Stimulated activated naive CD8-positive, alpha-beta T cell treated with anti-CD3 and anti-CD28 coated beads, Interleukin-15, Interleukin-2, amounts not matched to agents 100 U/mL and 50 U/mL, for 24 hours (primary cell): ENCODE results near the gene PRPF8.
"Not testable (repeated sequence)": the region's sequence is repeated elsewhere in the genome, so short reads cannot be mapped to it uniquely, and the experiment has no call there.

Source experiments
- ATAC-seq: fragments of 150-1000 bp; cut with Tn5 transposase; one replicate; pipeline ENCODE4 v1.10.0; 2021
- DNase-seq: peaks from one replicate; pipeline ENCODE4 v3.0.0; 2021

The PRPF8 gene

DNA sequence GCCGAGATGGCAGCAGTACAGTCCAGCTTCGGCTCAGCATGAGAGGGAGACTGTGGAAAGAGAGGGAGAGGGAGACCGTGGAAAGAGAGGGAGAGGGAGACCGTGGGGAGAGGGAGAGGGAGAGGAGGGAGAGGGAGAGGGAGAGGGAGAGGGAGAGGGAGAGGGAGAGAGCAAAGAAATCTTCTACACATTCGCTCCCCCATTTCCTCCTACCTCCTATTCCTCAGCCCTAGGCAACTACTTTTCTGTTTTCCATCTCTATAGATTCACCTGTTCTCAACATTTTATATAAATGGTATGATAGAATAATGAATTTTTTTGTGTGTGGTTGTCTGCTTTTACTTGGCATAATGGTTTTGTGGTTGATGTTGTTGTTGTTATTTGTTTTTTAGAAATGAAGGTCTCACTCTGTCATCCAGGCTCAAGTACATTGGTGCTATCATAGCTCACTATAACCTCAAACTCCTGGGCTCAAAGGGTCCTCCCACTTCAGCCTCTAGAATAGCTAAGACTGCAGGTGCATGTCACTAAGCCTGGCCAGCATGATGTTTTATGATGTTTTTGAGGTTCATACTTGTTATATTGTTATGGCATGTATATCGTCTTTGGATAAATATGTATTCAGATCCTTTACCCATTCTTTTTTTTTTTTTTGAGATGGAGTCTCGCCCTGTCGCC, 6.0 kb upstream of the PRPF8 start:
- no peak for ATAC-seq
- DNase-seq, result no peak

GRCh38 chr17:1688405-1688804, 3.7 kb upstream of the PRPF8 start:
- ATAC-seq, DNase-seq: not testable (repeated sequence)

GRCh38 chr17:1686086-1686485, 1.4 kb upstream of the PRPF8 start:
- no peak for ATAC-seq
- no peak for DNase-seq

DNA sequence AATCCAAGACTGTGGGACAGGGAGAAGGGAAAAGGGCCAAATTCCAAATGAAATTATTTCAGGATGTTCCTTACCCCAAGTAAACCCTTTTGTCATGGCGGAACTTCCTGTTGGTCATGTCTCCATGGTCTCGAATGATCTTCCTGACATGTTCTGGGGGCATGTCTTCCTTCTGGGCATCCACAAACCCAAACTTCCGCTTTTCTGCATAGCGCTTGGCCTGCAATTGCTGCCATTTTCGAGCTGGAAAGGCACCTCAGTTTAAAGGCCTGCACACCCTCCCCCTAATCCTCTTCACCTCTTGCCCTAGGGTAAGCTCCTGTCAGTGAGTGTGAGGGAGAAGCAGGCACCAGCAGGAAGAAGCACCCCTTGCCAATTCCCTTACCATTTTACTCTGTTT, 1.2 kb downstream of the PRPF8 start:
- DNase-seq, result no peak
- no peak for ATAC-seq

DNA sequence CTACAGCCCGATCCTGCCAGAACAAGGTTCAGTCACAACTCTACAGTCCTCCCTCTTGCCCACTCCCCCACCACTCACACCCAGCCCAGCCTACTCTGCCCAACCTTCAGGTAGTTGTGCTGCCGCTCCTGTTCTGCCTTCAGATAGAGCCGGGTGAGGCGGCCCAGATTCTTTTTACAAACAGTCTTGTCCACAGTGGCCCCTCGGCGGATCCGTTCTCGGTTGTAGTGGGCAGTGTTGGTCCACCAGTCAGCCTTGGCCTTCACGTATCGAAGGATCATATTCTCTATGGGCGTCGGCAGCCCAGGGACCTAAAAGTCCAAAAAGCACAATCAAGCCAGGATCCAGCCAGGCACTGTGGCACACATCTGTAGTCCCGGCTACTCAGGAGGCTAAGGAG, 8.3 kb downstream of the PRPF8 start:
- DNase-seq (no peak), ATAC-seq (no peak)

DNA sequence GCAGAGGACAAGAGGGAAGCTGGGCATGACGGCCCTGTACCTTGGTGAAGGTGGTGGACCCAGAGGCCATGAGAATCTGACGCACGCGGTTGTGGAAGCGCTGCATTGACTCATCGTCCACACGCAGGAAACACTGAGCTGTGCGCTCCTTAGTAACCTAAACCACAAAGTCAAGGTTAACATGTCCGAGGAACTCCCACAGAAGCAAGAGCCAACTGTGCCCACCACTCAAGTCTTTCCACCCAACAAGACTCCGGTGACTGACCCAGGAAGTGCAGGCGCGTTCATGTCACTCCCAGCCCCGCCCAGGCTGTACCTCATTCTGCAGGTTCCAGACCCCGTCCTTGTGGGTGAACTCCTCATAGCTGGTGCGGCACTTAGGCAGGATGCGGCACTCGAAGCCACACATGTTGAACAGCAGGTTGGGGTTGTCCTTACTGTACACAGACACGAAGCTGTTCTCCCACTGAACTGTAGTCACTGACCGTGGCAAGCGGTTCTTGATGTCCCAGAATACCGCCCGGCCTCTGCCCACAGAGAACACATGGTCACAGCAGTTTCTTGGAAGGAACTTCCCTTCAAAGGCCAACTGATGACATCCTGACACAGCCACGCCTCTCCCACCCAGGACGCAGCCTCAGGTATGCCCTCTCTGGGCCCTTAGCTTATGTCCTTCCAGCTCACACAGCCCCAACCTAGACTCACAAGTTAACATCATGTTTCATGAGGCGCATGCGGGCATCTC, 11.5 kb downstream of the PRPF8 start:
- DNase-seq, result peak; percentile 14
- ATAC-seq, result peak; percentile 25

GRCh38 chr17:1663934-1664333, 20.7 kb downstream of the PRPF8 start:
- not testable (repeated sequence) for ATAC-seq, DNase-seq

DNA sequence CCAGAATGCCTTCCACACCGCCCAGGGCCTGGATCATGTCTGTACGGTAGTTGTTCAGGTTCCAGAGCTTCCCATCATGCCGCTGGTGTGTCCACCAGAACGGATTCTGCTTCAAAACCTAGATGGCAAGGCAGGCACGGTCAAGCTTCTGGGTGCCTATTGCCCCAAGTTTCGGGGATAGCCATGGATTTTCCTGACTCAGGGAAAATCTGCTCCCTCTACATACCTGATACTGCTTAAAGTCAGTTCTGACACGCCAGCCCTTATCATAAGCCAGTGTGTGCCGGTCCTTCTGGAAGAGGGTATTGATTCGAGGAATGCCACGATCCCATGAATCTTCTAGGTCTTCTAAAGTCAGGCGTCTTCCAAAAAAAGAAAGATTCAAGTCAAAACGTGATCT, 23.6 kb downstream of the PRPF8 start:
- ATAC-seq (no peak), DNase-seq (no peak)

DNA sequence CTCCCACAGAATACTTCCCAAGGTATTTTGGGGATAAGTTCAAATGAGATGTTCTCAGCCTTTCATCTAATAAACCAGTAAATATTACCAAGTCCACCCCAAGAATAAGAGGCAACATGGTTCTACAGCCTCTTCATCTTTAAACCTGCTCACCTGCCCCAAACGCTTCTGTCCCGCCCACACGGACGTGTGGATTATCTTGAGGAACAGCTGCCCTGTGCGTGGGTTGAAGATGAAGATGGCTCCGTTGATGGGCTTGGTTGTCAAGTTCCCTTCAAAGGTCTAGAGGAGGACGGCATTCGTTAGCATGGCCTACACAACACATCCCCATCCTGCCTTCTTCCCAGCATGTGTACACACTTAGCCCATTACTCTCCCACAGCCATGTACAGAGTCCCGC, 26.6 kb downstream of the PRPF8 start:
- ATAC-seq, result no peak
- no peak for DNase-seq

- DNase-seq (no peak), ATAC-seq (no peak)
These were observed 30.9 kb downstream of the PRPF8 start for GRCh38 chr17:1653735-1654134.

DNA sequence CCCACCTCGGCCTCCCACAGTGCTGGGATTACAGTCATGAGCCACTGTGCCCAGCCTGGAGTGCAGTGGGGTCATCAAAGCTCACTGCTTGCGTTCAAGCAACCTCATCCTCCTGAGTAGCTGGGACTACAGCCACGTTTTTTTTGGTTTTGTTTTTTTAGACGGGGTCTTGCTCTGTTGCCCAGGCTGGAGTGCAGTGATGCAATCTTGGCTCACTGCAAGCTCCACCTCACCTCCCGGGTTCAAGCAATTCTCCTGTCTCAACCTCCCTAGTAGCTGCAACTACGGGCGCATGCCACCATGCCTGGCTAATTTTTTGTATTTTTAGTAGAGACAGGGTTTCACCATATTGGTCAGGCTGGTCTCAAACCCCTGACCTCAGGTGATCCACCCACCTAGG, 31.9 kb downstream of the PRPF8 start:
- DNase-seq, ATAC-seq: not testable (repeated sequence)

GRCh38 chr17:1651559-1651844, 33.2 kb downstream of the PRPF8 start:
- no peak for DNase-seq
- no peak for ATAC-seq

- DNase-seq, result no peak
- ATAC-seq, result no peak
These were observed 33.7 kb downstream of the PRPF8 start for GRCh38 chr17:1650731-1651558.

GRCh38 chr17:1649844-1650501, 34.7 kb downstream of the PRPF8 start, which contains the start of gene RILP:
Gene RILP (minus strand): TSS chr17:1649866. CDS start chr17:1649804, 62 bp downstream.
- DNase-seq, result no peak
- ATAC-seq, result peak; percentile 6

DNA sequence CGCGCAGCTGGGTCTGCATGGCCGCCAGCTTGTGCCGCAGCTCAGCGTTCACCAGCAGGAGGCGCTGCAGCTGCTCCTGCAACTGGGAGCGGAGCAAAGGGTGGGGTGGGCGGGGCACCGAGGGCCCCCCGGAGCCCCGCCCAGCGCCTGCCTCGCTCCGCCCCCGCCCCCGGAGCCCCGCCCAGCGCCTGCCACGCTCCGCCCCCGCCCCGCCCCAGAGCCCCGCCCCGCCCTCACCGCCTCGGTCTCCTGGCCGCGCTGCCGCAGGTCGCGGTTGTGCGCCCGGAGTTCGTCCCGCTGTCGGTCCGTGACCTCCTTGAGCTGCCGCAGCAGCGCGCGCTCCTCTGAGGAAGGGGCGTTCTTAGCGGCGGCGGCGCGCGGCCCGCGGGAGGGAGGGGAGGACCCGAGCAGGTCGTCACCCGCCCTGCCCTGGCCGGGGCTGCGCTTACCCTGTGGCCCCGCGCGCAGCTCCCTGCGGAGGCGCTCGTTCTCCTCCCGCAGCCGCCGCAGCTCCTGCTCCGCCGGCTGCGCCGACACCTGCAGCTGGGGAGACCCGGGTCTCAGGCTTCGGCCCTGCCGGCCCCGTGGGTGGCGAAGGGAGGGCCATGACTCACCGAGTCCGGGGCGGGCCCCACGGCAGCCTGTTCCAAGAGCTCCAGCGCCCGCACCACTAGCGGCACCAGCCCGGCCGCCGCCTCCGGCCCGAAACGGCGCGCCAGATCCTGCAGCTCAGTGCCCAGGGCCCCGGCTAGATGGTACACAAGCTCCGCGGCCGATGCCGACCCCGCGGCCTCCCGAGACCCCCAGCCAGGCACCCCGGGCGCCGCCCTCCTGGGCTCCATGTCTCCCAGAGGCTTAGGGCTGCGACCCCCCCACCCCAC, 35.5 kb downstream of the PRPF8 start:
- peak; percentile 78 for ATAC-seq

GRCh38 chr17:1648173-1648962, 36.3 kb downstream of the PRPF8 start:
- ATAC-seq (peak; percentile 4), DNase-seq (peak; percentile 39)

More for the DNA sequence above, 35.5 kb downstream of the PRPF8 start:
- DNase-seq, result peak; percentile 95

- ATAC-seq (no peak), DNase-seq (no peak)
These were observed 36.9 kb downstream of the PRPF8 start for GRCh38 chr17:1647802-1648171.

DNA sequence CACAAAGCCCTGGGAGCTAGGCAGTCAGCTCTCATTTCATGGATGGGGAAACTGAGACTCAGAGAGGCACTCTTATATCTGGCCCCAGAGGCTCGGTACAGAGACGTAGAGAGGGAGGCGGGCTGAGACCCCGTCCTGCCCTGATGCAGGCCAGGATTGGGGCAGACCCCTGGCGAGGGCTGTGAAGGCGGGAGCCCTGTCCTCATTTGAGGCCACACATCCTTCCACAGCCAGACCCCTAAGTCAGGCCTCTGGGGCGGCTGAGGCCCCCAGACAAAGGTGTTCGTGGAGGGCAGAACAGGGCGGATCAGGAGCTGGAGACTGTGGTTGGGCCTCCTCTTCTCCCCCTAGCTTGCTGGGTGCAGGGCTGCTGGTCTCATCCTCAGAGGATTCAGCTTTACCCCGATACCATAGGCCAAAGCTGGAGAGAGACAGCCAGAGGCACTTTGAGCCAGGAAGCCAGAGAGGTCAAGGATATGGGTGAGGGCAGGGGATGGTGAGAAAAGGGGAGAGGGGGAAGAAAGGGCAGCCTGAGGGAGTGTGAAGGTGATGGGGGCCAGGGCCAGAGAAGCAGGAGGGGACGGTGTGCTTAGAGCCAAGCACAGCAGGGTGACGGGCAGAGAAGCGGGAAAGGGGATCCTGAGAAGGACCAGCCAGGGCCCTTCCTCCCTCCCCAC, 38.3 kb downstream of the PRPF8 start:
- no peak for DNase-seq
- no peak for ATAC-seq

- DNase-seq (peak; percentile 33), ATAC-seq (no peak)
These were observed 39.2 kb downstream of the PRPF8 start, which contains the start of gene SCARF1 for GRCh38 chr17:1645207-1646171. Gene SCARF1 (minus strand): TSS chr17:1645732. CDS start chr17:1645697, 35 bp downstream.
